IPS-18c (cell line): ENCODE results near the gene SNORC.
A peak's percentile ranks its signal among the peaks of the same experiment; 100 is the strongest.

Experiments
- H3K4me3 ChIP-seq: 2 replicates; pipeline ENCODE4 v1.7.0; 2013; ENCODE audit warnings: low read depth, mild to moderate bottlenecking, low read length, moderate library complexity; ENCODE audit not compliant: insufficient read depth
- H3K9me3 ChIP-seq: one replicate; pipeline ENCODE4 v1.6.1; 2013; ENCODE audit warnings: mild to moderate bottlenecking, low read length, moderate library complexity; ENCODE audit not compliant: control insufficient read depth, insufficient read depth

Gene SNORC

DNA sequence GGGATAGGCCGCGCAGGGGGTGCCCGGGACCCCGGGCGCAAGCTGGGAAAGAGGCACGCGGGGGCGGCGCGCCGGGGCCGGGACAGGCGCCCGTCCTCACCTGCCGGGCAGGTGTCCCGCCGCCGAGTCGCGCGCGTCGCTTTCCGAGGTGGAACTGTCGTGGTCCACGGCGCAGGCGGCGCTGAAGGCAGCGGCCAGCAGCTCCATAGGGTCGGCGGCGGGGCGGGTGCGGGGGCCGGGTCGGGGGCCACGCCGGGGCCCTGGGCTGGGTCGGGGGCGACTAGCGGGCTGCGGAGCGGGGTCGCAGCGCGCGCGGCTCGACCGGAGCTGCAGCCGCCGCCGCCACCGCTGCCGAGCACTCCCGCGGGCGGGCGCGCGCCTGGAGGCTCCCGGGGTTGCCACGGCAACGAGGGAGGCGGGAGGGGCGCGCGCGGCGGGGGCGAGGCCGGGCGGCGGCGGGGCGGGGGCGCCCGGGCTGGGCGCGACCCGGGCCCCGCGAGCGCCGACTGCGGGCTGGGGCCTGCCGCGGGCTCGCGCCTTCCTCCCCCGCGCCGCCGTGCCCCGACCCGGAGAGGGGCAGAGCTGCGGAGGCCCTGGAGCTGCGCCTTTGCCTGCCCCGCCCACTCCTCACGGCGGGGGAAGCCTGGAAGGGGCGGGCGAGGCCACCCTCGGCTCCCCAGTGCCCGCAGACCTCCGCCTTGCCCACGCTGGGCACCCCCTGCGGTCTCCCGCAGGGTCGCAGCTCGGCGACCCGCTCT lies 57.9 kb downstream of the SNORC start:
- Histone ChIP-seq H3K9me3 (peaks cover 4% of the 10 kb centered on the region), H3K4me3 (peak overlapping the region; percentile 63)
